Measurements from ENCODE around the gene RASSF8.

DNA sequence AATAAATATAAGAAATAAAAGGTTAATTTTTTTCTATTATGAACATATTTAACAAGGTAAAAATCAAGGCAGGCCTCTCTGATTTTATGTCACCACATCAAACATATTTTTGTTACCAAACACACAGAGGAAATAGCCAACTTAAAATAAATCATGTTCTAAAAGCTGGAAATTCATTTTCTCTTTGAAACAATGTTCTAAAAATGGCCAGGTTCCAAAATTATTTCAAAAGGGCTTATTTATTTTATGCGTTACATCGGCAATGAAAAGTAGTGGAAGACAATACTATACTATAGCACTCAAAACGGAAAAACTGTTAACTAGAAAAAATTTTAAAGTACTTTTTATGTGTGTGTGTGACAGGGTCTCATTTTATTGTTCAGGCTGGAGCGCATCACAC lies 24.0 kb upstream of the RASSF8 start:
- TF ChIP-seq, protein P1, sequence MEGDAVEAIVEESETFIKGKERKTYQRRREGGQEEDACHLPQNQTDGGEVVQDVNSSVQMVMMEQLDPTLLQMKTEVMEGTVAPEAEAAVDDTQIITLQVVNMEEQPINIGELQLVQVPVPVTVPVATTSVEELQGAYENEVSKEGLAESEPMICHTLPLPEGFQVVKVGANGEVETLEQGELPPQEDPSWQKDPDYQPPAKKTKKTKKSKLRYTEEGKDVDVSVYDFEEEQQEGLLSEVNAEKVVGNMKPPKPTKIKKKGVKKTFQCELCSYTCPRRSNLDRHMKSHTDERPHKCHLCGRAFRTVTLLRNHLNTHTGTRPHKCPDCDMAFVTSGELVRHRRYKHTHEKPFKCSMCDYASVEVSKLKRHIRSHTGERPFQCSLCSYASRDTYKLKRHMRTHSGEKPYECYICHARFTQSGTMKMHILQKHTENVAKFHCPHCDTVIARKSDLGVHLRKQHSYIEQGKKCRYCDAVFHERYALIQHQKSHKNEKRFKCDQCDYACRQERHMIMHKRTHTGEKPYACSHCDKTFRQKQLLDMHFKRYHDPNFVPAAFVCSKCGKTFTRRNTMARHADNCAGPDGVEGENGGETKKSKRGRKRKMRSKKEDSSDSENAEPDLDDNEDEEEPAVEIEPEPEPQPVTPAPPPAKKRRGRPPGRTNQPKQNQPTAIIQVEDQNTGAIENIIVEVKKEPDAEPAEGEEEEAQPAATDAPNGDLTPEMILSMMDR (IDR thresholded peaks at IDR 0.05; ENCODE audit: low read depth, low read length), result no peak
- no peak for TF ChIP-seq EZH2phosphoT487 (IDR thresholded peaks at IDR 0.05; ENCODE audit: low read depth)
